ENCODE results near the gene UBTF.
A peak's percentile ranks its signal among the peaks of the same experiment; 100 is the strongest.

The UBTF gene

DNA sequence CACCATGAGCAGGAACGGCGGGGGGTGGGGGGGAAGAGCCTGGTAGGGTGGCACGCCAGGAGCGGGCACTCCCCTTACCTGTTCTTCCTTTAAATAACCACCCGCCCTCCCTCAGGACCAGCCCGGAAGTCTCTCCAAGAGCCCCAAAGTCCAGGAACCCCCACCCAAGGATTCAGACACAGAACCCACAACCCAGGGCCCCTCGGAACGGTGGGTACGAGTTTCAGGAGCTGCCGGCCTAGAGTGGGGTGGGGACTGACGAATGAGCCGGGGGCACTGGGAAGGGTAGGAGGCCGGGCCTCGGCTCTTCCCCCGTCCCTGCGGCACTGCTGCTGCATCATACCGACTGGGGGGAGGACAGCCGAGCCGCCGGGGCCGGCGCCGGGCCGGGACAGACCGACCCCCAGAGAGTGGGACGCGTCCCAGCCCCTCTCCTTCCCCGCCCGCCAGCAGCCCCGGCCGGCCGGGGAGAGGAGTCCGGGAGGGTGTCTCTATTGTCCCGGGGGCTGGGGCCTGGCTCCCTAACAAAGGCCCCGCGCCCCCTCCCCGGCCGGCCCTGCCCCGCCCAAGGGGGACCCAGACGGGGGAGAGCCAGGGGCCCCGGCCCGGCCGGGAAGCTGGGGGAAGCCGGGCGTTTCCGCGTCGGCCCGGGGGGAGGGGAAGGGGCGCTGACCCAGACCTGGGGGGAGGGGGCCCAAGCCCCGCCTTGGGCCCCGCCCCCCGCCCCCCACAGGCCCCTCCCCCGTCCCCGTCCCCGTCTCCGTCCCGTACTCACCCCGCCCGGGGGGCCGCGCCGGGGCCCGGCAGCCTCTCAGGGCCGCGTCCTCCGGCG, 20.5 kb downstream of the UBTF start:
- peak in 34 of 51 donors; percentile 24 to 74 (median 46) for DNase-seq

DNA sequence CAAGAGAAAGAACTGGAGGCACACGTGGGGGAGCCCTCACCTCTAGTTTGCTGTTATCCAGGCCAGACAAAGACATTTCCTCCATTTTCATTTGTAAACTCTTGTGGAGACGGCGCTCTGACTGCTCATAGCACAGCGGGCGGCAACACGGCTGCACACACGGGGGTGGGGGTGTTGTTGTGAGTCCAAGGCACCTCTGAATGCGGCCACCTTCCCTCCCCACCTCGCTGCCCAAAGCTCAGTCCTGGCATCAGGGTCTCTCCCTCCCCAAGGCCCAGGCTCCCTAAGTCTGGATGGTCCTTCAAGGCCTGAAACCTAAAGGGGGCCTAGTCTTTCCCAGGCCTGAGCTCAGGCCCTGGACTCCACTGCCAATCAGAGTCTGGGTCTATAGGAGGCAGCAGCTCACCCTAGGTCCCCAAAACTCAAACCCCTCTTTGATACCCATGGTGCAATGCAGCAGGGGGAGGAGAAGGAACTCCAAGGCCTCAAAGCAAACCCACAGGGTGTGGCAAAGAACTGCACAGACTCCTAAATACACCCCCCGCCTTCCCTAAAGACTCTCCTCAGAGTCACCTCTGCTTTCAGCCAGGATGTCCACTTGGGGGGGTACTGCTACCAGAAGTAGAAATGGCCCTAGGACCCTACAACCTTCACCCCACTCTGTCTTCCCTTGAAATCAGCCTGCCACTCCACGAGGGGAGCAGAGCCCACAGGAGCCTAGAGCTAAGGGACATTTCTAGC, 21.3 kb downstream of the UBTF start:
- DNase-seq = peak in 5 of 51 donors; percentile 22 to 45 (median 27)

DNA sequence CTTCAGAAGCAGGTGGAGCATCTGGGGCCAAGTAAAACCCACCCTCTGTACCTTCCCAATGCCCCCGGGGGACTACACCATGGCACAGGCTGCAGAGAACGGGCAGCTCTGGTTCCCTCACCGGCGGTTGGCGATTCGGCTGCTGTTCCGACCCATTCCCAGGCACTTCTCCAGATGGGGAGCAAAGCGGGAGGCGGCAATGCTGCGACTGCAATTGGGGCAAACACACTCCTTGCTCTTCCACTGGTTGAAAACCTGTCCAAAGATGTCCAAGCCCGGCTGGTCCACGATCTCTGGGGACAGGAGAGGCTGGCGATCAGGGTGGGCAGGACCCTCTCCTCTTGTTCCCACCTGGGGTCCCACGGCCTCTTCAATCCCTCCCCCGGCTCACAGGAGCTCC, 22.4 kb downstream of the UBTF start:
- no peak for DNase-seq

DNA sequence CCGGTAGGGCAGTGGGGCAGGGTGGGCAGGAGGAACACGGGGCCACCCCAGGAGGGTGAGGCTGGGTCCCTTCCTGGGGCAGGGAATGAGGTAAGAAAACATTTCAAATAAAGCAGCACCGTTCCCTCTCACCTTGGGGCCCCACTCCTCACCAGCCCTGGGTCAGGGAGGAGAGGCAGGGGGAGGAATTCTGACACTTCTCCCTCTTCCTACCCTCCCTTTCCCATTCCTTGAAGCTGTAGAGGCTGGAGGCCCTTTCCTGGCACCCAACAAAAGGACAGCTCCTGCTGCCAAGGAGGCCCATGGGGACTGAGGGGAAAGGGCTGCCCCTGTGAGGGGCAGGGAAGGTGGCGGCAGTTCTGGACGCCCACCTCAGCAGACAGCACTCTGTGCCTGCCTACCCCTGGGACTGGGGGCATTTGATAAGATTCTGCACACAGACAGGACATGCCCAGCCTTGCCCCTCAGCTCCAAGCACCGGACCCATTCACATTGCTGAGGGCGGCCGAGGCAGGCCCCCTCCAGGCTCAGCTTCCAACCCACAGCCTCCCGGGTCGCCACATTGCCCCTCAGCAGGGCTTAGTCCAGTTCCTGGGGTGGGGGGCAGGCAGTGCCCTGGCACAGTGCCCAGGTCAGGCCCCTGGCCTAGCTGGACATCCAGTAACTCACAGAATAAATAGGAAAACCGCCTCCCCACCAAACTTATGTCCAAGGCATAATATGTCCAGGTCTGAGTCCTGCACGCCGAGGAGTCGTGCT, 26.0 kb downstream of the UBTF start:
- no peak for DNase-seq

DNA sequence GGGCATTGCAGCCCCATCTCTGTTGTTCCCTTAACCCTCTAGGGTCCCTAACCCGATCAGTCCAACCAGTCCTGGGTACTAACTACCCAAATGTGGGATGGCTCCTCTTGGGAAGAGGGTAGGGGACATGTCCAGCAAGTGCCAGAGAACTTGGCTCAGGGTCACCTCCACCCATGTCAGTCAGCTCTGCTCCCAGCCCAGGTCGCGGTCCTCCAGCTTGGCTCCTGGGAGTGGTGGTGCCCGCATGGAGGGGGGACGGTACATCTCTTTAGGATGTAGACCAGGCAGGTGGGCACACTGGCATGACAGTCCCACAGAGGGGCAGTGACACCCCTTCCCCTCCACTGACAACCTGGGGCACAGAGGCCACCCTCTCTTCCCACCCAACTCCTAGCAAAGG, 26.7 kb downstream of the UBTF start:
- DNase-seq = no peak

DNA sequence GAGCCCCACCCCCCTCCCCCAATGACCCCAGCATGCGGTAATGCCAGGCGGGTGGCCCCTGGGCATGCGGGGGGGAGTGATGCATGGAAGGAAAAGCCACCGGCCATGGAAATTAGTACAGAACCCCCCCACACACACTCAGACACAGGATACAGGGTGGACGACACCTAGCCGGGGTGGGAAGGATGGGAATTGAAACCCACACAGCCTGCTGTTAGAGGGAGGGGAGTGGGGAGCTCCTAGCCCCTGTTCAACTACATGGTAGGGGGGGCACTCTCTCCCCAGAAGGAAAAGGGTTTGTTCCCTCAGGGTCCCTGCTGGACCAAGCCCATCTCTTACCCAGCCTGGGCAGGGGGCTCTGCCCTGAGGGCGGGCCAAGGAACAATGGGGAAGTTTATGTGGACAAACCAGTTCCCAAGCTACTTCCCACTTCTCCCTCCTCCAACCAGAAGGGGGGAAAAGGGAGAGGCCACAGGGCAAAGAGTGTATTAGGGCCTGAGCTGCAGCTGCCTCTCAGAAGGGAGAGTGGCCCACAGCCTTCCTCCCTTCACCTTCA, 27.5 kb downstream of the UBTF start:
- DNase-seq = no peak

DNA sequence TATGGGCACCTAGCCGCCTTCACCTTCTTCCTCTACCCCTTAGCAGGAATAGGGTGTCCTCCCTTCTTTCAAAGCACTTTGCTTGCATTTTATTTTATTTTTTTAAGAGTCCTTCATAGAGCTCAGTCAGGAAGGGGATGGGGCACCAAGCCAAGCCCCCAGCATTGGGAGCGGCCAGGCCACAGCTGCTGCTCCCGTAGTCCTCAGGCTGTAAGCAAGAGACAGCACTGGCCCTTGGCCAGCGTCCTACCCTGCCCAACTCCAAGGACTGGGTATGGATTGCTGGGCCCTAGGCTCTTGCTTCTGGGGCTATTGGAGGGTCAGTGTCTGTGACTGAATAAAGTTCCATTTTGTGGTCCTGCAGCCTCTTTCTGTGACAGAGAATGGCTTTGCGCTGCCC, 28.1 kb downstream of the UBTF start:
- DNase-seq = no peak

DNA sequence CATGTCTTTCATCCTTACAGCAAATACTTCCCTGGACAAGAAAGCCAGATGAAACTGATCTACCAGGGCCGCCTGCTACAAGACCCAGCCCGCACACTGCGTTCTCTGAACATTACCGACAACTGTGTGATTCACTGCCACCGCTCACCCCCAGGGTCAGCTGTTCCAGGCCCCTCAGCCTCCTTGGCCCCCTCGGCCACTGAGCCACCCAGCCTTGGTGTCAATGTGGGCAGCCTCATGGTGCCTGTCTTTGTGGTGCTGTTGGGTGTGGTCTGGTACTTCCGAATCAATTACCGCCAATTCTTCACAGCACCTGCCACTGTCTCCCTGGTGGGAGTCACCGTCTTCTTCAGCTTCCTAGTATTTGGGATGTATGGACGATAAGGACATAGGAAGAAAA, 29.0 kb downstream of the UBTF start:
- DNase-seq = no peak

DNA sequence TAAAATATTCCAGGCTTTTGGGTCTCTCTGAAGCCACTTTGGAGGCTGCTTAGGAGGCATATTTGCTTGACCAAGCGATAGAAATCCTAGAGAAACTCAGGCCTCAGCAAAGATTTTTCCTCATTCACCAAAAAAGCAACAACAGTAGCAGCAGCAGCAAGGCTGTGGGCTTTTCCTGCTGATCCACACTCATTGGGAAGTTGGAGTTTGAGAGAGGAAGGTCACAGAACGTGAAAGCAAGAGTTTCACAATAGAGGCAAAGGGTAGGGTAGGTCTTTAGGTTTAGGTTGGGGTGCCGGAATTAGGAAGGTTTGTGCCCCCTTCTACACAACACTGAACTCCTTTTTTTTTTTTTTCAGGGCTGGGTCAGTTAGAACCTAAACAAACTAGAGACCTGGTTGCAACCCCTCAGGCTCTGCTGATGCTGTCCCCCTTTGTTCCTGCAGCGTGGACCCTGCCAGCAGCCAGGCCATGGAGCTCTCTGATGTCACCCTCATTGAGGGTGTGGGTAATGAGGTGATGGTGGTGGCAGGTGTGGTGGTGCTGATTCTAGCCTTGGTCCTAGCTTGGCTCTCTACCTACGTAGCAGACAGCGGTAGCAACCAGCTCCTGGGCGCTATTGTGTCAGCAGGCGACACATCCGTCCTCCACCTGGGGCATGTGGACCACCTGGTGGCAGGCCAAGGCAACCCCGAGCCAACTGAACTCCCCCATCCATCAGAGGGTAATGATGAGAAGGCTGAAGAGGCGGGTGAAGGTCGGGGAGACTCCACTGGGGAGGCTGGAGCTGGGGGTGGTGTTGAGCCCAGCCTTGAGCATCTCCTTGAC, 30.7 kb downstream of the UBTF start:
- no peak for DNase-seq

DNA sequence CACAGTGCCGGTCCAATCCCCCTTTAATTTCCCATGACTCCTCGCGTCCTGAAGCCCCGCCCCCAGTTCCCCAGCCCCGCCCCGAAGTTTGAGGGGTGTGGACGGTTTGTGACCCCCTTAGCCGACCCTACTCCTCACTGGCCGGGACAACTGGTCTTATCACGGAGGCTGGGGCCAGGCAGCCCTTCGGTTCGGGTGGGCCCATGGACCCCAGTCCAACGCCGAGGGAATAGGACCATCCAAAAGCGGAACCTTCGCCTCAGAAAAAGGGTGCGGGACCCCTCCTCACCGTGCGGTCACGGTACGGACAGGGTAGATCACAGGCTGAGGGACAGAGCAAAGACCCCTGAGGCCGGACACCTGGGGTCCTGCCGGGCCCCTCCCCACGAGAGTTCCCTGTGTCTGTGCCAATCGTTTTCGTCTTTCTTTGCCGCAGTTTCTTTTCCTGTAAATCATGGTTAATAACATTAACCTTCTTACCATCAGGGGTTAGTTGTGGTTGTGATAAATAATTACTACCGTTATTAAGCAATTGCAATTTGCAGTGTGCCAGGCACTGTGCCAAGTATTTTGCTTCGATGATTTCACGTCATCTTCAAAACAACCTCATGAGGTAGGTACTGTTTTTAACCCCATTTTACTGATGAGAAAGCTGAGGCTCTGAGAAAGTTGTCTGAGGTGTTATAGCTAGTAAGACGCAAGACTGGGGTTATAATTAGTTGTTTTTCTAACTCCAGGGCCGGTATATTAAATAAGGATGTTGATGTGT, 32.2 kb downstream of the UBTF start:
- peak in 5 of 51 donors; percentile 73 to 87 (median 78) for DNase-seq

DNA sequence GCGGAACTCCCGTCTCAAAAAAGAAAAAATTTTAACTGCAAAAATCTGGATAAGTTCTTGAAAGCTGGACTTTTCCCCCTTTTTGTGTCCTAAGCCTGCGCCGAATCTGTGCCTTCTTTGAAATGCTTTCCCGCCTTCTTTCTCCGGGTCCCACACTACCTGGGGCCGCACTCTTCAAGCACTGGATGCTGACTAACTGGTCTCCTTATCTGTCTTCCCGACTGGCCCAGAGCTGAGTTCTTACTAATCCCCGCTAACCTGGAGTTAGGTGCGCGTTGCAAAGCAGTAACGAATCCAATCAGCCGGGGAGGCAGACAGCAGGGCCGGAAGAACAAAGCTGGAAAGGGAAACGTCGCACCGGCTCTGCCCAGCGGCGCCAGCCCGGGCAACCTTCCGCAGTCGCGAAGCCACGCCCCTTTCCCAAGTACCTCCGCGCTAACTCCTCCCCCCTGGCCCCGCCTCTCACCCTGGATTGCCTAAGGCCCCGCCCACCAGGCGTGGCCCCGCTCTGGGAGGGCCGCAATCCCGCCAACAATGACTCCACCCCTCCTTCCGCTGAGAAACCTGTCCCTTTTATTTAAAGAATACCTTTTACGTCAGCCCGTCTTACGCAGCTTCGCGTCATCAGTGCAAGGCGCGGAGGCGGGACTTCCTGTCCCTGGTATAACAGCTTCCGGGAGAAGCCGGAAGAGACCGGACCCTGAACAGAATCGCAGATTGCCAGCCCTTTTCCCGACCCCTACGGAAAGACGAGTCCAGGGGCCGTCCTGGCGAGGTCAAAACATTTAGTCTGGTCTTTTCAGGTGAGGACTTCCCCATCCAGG, 33.0 kb downstream of the UBTF start, which contains the start of gene TMUB2:
TSS of gene TMUB2 (plus strand) at position 666 of the 824 bp plus-strand sequence. CDS start 737 bp downstream, outside the sequence.
- peak; percentile 75 to 99 (median 97) for DNase-seq

DNA sequence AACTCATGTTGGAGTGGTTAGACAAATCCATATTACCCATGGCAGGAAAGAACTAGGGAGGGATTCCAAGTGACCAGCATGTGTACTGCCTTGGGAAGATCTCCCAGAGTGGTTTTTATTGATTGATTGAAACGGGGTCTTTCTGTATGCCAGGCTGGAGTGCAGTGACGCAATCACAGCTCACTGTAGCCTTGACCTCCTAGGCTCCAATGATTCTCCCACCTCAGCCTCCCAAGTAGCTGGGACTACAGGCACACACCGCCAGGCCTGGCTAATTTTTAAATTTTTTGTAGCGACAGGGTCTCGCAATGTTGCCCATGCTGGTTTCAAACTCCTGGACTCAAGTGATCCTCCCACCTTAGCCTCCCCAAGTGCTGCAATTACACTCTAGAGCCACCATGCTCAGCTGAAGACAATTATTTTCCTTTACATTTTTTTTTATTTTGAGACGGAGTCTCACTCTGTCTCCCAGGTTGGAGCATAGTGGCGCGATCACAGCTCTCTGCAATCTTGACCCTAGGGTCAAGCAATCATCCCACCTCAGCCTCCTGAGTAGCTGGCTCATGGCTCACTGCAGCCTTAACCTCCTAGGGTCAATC, 35.2 kb downstream of the UBTF start:
- DNase-seq = no peak

DNA sequence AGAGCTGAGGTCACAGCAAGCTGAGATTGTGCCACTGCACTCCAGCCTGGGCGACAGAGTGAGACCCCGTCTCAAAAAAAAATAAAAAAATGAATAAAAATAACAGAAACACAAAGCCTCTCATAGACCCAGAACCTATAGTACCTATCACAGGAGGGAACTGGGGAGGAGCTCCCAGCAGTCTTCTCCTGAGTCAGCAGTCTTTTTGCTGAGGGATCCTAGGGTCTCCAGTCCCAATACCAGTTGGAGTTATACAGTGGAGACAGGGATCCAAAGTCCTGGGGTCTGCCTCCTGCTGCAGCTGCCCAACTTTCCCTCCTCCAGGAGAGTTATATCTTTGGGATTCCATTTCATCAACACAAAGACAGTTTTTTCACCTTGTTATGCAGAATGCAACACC, 36.5 kb downstream of the UBTF start:
- no peak for DNase-seq

DNA sequence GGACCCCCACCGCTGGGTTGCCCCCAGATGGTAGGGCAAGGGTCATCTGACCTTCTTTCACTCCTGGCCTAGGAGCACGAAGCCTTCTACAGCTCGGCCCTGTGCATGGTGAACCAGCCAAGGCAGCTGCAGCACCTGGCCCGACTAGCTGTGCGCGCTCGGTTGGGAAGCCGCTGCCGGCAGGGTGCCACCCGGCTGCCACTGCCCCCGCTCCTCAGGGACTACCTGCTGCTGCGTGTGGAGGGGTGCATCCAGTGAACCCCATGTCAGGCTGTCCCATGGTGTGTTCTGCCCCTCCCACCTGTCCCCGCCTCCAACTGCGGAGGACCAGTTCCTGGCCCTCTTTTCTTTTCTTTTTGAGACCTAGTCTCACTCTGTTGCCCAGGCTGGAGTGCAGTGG, 41.3 kb downstream of the UBTF start:
- DNase-seq = no peak

DNA sequence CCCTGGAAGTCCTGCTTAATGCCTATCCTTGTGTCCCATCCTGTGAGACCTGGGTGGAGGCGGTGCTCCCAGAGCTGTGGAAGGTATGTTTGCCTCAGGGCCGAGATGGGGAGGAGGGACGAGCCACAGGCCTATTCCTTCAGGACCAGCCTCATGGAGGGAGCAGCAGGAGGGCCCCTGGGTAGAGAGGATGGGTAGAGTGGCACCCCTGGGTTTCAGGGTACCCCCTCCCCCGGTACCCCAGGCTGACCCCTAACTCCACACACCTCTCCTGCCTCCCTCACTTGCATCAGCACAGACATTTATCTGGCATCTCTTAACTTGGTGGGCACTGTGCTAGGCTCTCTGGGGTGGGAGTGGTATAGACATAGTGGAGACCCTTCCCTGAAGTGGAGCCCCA, 41.8 kb downstream of the UBTF start:
- DNase-seq = no peak

DNA sequence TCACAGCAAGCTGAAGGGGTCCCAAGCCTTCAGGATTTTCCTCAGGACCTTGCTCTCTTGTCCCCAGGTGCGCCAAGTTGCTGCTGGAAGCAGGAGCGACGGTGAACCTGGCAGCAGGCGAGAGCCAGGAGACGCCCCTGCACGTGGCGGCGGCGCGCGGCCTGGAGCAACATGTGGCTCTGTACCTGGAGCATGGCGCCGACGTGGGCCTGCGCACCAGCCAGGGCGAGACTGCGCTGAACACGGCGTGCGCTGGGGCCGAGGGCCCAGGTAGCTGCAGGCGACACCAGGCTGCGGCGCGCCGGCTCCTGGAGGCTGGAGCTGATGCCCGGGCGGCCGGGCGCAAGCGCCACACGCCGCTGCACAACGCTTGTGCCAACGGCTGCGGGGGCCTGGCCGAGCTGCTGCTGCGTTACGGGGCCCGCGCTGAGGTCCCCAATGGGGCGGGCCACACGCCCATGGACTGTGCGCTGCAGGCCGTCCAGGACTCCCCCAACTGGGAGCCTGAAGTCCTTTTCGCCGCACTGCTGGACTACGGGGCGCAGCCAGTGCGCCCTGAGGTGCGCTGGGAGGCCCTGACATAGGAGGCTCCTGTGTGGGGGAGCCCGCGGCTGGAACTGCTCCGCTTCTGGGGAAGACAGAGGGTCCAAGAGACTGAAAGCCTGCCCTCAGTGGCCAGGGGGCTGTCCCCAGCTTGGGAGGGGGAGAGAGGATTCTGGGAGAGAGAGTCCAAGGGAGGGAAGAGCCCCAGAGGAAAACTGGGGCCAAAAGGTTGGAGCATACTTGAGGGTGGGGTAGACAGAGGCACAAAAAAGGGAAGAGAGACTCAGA, 42.6 kb downstream of the UBTF start:
- DNase-seq = no peak

DNA sequence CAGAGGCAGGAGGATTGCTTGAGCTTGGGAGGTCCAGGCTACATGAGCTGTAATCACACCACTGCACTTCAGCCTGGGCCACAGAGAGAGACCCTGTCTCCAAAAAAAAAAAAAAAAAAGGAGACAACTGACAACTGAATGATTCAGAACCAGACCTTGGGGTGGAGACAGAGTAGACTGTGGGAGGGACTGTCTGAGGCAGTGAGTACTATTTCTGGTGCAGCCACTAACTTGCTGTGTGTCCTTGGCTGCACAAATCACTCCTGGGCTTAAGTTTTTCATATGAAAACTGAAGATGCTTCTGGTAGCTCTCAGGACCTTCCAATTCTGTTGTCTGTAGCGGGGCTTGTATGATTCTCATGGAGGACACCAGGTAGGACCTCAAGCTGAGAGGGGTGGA, 43.2 kb downstream of the UBTF start:
- DNase-seq = no peak

DNA sequence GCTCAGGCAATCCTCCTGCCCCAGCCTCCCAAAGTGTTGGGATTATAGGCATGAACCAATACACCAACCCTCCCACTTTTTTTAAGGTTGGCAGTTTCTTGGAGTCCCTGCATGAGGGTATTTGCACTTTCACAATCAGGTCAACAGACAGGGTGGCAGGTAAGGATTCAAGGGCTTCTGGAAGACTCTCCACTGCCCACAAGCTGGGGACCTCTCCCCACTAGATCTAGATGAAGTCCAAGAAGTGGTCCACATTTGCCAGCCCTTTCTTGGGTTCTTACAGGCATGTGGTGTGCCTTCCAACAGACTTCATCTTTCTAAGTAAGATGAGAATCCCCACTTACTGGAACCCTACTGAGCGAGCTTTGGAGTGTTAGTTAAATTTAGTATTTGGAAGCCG, 45.0 kb downstream of the UBTF start:
- no peak for DNase-seq

All from hypothalamus (tissue), 51 donors.